ENCODE measurements around the gene LIN7C. TPM values are rescaled to one million over a fixed set of nuclear protein-coding genes. Genes with fewer than 3 reads are reported as not detected.

The LIN7C gene
- total and polyA plus RNA-seq, 9 of the 15 experiments (the other 6 are each of a cell fraction or from before 2014, with no cell fraction given), result 10.8 to 52.7 (median 21.5) TPM

- TF ChIP-seq ARID4B (CRISPR knock-in tag; IDR thresholded peaks at IDR 0.05) (peak; percentile 73; the same call in 1 of the 2 replicates), SMAD1 (IDR thresholded peaks at IDR 0.05; ENCODE audit: low read depth, low read length, partially characterized antibody) (peak; percentile 46), ETS1 (conservative IDR thresholded peaks at IDR 0.05; ENCODE audit: control insufficient read depth, low read depth, low read length) (0 out of 2 replicates have a peak, but pooled peaks have one; percentile 82), GTF2E2 (tag; IDR thresholded peaks at IDR 0.05) (peak; percentile 56; the same call in 1 of the 2 replicates), ZNF253 (CRISPR knock-in tag; conservative IDR thresholded peaks at IDR 0.05) (no peak), BRD9 (IDR thresholded peaks at IDR 0.05; ENCODE audit: low read depth, partially characterized antibody) (peak; percentile 17), THAP12 (CRISPR knock-in tag; IDR thresholded peaks at IDR 0.05) (peak; percentile 70), ATF7 (IDR thresholded peaks at IDR 0.05) (peak; percentile 75; the same call in 1 of the 2 replicates), CBX1 (IDR thresholded peaks at IDR 0.05; ENCODE audit: low read depth) (peak; percentile 95), HMG20A (CRISPR knock-in tag; conservative IDR thresholded peaks at IDR 0.05) (no peak), NCOR1 (IDR thresholded peaks at IDR 0.05) (no peak), EP300 (IDR thresholded peaks at IDR 0.05; ENCODE audit: low read length) (peak; percentile 14; the same call in 1 of the 2 replicates), NFIX (CRISPR knock-in tag; IDR thresholded peaks at IDR 0.05; ENCODE audit: low read depth) (no peak), ZKSCAN3 (CRISPR knock-in tag; IDR thresholded peaks at IDR 0.05) (no peak), HNRNPLL (IDR thresholded peaks at IDR 0.05; ENCODE audit: low read depth, low read length, poor library complexity, severe bottlenecking) (peak; percentile 56), ERF (CRISPR knock-in tag; IDR thresholded peaks at IDR 0.05) (0 out of 2 replicates have a peak, but pooled peaks have one; percentile 25)
Measured at GRCh38 chr11:27506200-27507182, at the start of gene LIN7C (continued).
